OCI-M2 (cell line): Measurements from ENCODE around the gene SCO2.
A peak's percentile ranks its signal among the peaks of the same experiment; 100 is the strongest.

Experiments used
- DNase-seq: peaks from one replicate; lab custom pipeline; 2025; ENCODE audit not compliant: unreplicated experiment; lab: John Stamatoyannopoulos, UW

SCO2 gene

GRCh38 chr22:50482107-50483074 lies 43.0 kb downstream of the SCO2 start:
- DNase-seq: no peak

GRCh38 chr22:50481440-50482106 lies 43.8 kb downstream of the SCO2 start, which contains the start of gene ADM2:
TSS of gene ADM2 (plus strand) at chr22:50481543. CDS start at chr22:50481848, 305 bp downstream.
- DNase-seq: no peak

GRCh38 chr22:50481045-50481439 lies 44.4 kb downstream of the SCO2 start:
- DNase-seq: no peak

GRCh38 chr22:50479721-50480120 lies 45.7 kb downstream of the SCO2 start:
- DNase-seq: no peak

- DNase-seq: no peak
These were observed 47.5 kb downstream of the SCO2 start for GRCh38 chr22:50477923-50478322.

GRCh38 chr22:50476868-50477267 lies 48.5 kb downstream of the SCO2 start:
- DNase-seq: no peak

GRCh38 chr22:50475652-50476002 lies 49.8 kb downstream of the SCO2 start:
- DNase-seq: no peak

- DNase-seq: peak; percentile 12
These were observed 50.4 kb downstream of the SCO2 start, which contains the start of gene SBF1 for GRCh38 chr22:50474710-50475651. TSS of gene SBF1 (minus strand) at chr22:50475035. CDS start at chr22:50474840, 195 bp downstream.

GRCh38 chr22:50473855-50474671 lies 51.3 kb downstream of the SCO2 start:
- no peak for DNase-seq
